Panc1 (cell line): ENCODE measurements around the gene TACC2. TPM values are rescaled to one million over a fixed set of nuclear protein-coding genes. Genes with fewer than 3 reads are reported as not detected.

Source experiments
- ATAC-seq: fragments of 200-7000 bp; cut with Tn5 transposase; 2 replicates; pipeline ENCODE4 v1.9.1; 2020; ENCODE audit warnings: mild to moderate bottlenecking, moderate library complexity
- BruUV-seq: library from RNA; stranded (reverse); fragments of 400-500 nt; replicated peaks from 2 replicates; lab custom pipeline; 2021; lab: Mats Ljungman, UMichigan
- CTCF ChIA-PET: fragments of 300-600 bp; sonication (Branson Sonifier 250); formaldehyde crosslinking; loops from one replicate; lab custom pipeline; 2022; ENCODE audit warnings: antibody characterized with exemption; lab: Charles Lee
- POLR2A ChIA-PET: fragments of 300-600 bp; sonication (Branson Sonifier 250); formaldehyde crosslinking; loops from one replicate; lab custom pipeline; 2022; ENCODE audit warnings: antibody characterized with exemption; lab: Charles Lee
- DNase-seq: peaks from one replicate; pipeline ENCODE4 v3.0.0-alpha.2; 2010; ENCODE audit warnings: low read depth, low spot score
- H3K27ac ChIP-seq: 2 replicates; pipeline ENCODE4 v1.5.1; 2011; ENCODE audit warnings: mild to moderate bottlenecking, low read length, inconsistent platforms
- H3K27me3 ChIP-seq: fragments of 200-500 bp; sonication (Bioruptor generic); 2 replicates; pipeline ENCODE4 v1.6.0; 2014; ENCODE audit warnings: low read length, inconsistent platforms; ENCODE audit not compliant: control insufficient read depth, insufficient read depth
- H3K36me3 ChIP-seq: fragments of 200-500 bp; sonication (Bioruptor generic); 2 replicates; pipeline ENCODE4 v1.5.1; 2014; ENCODE audit warnings: inconsistent platforms, mild to moderate bottlenecking, low read length, moderate library complexity; ENCODE audit not compliant: control insufficient read depth, insufficient read depth
- H3K4me1 ChIP-seq: 2 replicates; pipeline ENCODE4 v1.5.1; 2011; ENCODE audit warnings: inconsistent platforms, mild to moderate bottlenecking, low read length, moderate library complexity; ENCODE audit not compliant: control insufficient read depth, insufficient read depth
- H3K4me3 ChIP-seq, 2 experiments: 2 replicates each; pipeline ENCODE4 v1.5.1; 2011 to 2012; ENCODE audit warnings: low read depth in 2 of 2, low read length in 2 of 2, mild to moderate bottlenecking in 2 of 2, inconsistent platforms in 1 of 2, moderate library complexity in 1 of 2
- H3K9me3 ChIP-seq: fragments of 200-500 bp; sonication (Bioruptor generic); 2 replicates; pipeline ENCODE4 v1.5.1; 2014; ENCODE audit warnings: low read depth, mild to moderate bottlenecking, inconsistent platforms, low read length, moderate library complexity; ENCODE audit not compliant: control insufficient read depth, insufficient read depth
- POLR2AphosphoS5 ChIP-seq: IDR thresholded peaks from 2 replicates; pipeline ENCODE4 v1.6.1; 2012; ENCODE audit warnings: mild to moderate bottlenecking, low read depth, low read length, moderate library complexity
- SIN3A ChIP-seq: IDR thresholded peaks from 2 replicates; pipeline ENCODE4 v1.6.1; 2012; ENCODE audit warnings: low read depth, mild to moderate bottlenecking, low read length, moderate library complexity, borderline replicate concordance; ENCODE audit not compliant: insufficient read depth
- TCF7L2 ChIP-seq: IDR thresholded peaks from 2 replicates; pipeline ENCODE4 v1.6.1; 2011; ENCODE audit warnings: mild to moderate bottlenecking, low read depth, low read length, inconsistent platforms
- in situ Hi-C: cut with HindIII; loops from 2 replicates; pipeline ENCODE4 v1.10.0; 2016; ENCODE audit warnings: low sequenced_read_pairs, low pct_unique_long_range_greater_than_20kb
- intact Hi-C: fragments of 100-400 bp; cut with micrococcal nuclease; formaldehyde crosslinking; loops from one replicate; pipeline ENCODE4 v1.10.0; 2022; ENCODE audit not compliant: unreplicated experiment
- total RNA-seq: library from RNA; stranded (reverse); gene quantifications from one replicate; pipeline ENCODE4 v1.2.1, GENCODE V29; 2021; ENCODE audit not compliant: unreplicated experiment
- TF ChIP-seq, protein P1 (sequence below), 2 experiments: IDR thresholded peaks; 2 replicates each; pipeline ENCODE4 v1.6.1; 2011 to 2012; ENCODE audit warnings: low read depth in 2 of 2, control low read depth in 1 of 2, low read length in 1 of 2, mild to moderate bottlenecking in 1 of 2, moderate library complexity in 1 of 2; ENCODE audit not compliant: insufficient read depth in 1 of 2
- TF ChIP-seq, protein P2 (sequence below): fragments of 450-650 bp; IDR thresholded peaks from 2 replicates; pipeline ENCODE4 v1.5.1; 2017; ENCODE audit warnings: mild to moderate bottlenecking

The TACC2 gene
- total RNA-seq, 1 experiment from 2014 or later, result 133 TPM

DNA sequence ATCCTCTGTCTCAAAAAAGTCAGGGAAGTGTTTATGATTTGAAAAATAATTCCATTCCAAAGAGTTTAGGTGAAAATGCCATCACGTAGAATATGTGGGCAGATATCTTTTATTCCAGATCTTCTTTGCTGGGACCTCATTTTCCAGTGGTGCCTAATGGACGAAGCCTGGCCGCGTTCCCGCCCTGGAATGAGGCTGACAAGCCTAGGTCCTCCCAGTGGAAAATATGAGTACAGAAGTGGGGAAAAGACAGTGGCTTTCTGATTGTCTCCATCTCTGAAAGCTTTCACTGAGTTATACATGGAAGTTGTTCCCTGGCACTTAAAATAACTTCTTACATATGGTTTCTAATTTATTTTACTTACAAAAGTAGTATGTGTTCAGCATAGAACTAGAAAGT lies 139.4 kb downstream of the TACC2 start:
- Histone ChIP-seq H3K9me3 (no peaks in the 10 kb centered on the region), H3K4me1 (peaks cover 73% of the 10 kb centered on the region), H3K4me3 (peak overlapping the region; percentile 20 to 41), H3K36me3 (no peaks in the 10 kb centered on the region), H3K27me3 (no peaks in the 10 kb centered on the region), H3K27ac (peak overlapping the region; percentile 82)
- POLR2A ChIA-PET, result no interaction called here
- in situ Hi-C loops (no loop called here), intact Hi-C loops (no loop called here)
- no peak for TF ChIP-seq TCF7L2
- no peak for TF ChIP-seq SIN3A
- no peak for TF ChIP-seq POLR2AphosphoS5
- TF ChIP-seq, protein P1, sequence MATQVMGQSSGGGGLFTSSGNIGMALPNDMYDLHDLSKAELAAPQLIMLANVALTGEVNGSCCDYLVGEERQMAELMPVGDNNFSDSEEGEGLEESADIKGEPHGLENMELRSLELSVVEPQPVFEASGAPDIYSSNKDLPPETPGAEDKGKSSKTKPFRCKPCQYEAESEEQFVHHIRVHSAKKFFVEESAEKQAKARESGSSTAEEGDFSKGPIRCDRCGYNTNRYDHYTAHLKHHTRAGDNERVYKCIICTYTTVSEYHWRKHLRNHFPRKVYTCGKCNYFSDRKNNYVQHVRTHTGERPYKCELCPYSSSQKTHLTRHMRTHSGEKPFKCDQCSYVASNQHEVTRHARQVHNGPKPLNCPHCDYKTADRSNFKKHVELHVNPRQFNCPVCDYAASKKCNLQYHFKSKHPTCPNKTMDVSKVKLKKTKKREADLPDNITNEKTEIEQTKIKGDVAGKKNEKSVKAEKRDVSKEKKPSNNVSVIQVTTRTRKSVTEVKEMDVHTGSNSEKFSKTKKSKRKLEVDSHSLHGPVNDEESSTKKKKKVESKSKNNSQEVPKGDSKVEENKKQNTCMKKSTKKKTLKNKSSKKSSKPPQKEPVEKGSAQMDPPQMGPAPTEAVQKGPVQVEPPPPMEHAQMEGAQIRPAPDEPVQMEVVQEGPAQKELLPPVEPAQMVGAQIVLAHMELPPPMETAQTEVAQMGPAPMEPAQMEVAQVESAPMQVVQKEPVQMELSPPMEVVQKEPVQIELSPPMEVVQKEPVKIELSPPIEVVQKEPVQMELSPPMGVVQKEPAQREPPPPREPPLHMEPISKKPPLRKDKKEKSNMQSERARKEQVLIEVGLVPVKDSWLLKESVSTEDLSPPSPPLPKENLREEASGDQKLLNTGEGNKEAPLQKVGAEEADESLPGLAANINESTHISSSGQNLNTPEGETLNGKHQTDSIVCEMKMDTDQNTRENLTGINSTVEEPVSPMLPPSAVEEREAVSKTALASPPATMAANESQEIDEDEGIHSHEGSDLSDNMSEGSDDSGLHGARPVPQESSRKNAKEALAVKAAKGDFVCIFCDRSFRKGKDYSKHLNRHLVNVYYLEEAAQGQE (IDR thresholded peaks at IDR 0.05; ENCODE audit: insufficient read depth in 1 of 2, low read depth in 2 of 2, low read length in 1 of 2), result no peak
- TF ChIP-seq, protein P2, sequence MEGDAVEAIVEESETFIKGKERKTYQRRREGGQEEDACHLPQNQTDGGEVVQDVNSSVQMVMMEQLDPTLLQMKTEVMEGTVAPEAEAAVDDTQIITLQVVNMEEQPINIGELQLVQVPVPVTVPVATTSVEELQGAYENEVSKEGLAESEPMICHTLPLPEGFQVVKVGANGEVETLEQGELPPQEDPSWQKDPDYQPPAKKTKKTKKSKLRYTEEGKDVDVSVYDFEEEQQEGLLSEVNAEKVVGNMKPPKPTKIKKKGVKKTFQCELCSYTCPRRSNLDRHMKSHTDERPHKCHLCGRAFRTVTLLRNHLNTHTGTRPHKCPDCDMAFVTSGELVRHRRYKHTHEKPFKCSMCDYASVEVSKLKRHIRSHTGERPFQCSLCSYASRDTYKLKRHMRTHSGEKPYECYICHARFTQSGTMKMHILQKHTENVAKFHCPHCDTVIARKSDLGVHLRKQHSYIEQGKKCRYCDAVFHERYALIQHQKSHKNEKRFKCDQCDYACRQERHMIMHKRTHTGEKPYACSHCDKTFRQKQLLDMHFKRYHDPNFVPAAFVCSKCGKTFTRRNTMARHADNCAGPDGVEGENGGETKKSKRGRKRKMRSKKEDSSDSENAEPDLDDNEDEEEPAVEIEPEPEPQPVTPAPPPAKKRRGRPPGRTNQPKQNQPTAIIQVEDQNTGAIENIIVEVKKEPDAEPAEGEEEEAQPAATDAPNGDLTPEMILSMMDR, result no peak
- DNase-seq, result no peak
- no peak for ATAC-seq
- BruUV-seq, result TSS peak; percentile 39
- CTCF ChIA-PET, result interaction anchor here (1.6 kb wide), 1 partner anchor 9 kb away, joined by 5 read pairs; no protein-coding TSS in a partner anchor

DNA sequence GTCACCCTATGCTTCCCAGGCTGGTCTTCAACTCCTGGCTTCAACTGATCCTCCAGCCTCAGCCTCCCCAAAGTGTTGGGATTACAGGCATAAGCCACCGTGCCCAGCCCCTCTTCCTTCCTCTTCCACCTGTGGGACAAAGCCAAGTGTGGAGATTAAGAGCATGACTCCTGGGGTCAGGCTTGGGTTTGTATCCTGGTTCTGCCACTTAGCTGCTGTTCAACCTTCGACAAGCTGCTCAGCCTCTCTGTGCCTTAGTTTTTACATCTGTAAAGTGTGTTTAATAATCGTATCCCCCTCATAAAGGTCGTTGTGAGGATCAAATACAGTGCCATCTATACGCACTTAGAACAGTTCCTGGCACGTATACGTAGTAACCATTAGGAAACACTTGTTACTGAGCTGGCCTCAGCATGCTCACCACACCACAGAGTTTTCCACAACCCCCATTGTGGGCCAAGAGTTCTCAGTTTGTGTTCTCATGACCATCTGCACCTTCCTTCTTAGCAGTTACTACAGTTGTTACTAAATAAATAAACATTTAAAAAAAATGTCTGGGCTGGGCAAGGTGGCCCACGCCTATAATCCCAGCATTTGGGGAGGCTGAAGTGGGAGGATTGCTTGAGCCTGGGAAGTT lies 141.6 kb downstream of the TACC2 start:
- in situ Hi-C loops, result no loop called here
- ATAC-seq, result no peak
- Histone ChIP-seq H3K4me3 (no peak overlapping the region), H3K27ac (peak overlapping the region; percentile 41), H3K4me1 (peaks cover 82% of the 10 kb centered on the region), H3K36me3 (no peaks in the 10 kb centered on the region), H3K9me3 (no peaks in the 10 kb centered on the region), H3K27me3 (no peaks in the 10 kb centered on the region)
- no TSS peak for BruUV-seq
- TF ChIP-seq, protein P1 (IDR thresholded peaks at IDR 0.05; ENCODE audit: insufficient read depth in 1 of 2, low read depth in 2 of 2, low read length in 1 of 2), result no peak
- TF ChIP-seq TCF7L2 (no peak), POLR2AphosphoS5 (no peak), SIN3A (no peak)
- TF ChIP-seq, protein P2, result no peak
- ChIA-PET POLR2A (interaction anchor here (0.5 to 0.8 kb wide), 3 partner anchors 10 to 37 kb away, joined by 3 to 8 read pairs (median 4); no protein-coding TSS in a partner anchor), CTCF (no interaction called here)
- no peak for DNase-seq
- intact Hi-C loops, result no loop called here
